ENCODE results near the gene DZIP3.
"Not testable (repeated sequence)": the region's sequence is repeated elsewhere in the genome, so short reads cannot be mapped to it uniquely, and the experiment has no call there.

The DZIP3 gene

GRCh38 chr3:108667312-108667711, 77.8 kb downstream of the DZIP3 start:
- peaks cover 0 to 6% (median 1%) of the 10 kb centered on the region in 4 experiments for H3K36me3 ChIP-seq (ENCODE audit: control insufficient read depth in 4 of 4, insufficient read depth in 4 of 4, low read length in 3 of 4)
- no CpG with 5 or more reads among the region's 1 CpG for WGBS (ENCODE audit: insufficient coverage)
- H3K4me1 ChIP-seq (ENCODE audit: control extremely low read depth in 1 of 4, control insufficient read depth in 4 of 4, insufficient read depth in 4 of 4, low read length in 3 of 4), result peaks cover 0 to 5% (median 0%) of the 10 kb centered on the region in 4 experiments
- no peaks in the 10 kb centered on the region for H3K27me3 ChIP-seq (replicated peaks in 2 of 5; ENCODE audit: control insufficient read depth in 4 of 5, insufficient read depth in 5 of 5, low read length in 4 of 5)
- no peaks in the 10 kb centered on the region for H3K9me3 ChIP-seq (ENCODE audit: control extremely low read depth in 1 of 5, control insufficient read depth in 4 of 5, insufficient read depth in 2 of 5, low read depth in 1 of 5, low read length in 4 of 5)
- ChIA-PET CTCF (interaction anchor here (0.9 to 2.1 kb wide), 2 partner anchors 247 to 250 kb away, joined by 3 to 8 read pairs; no protein-coding TSS in a partner anchor), POLR2A (no interaction called here)
- no peak for DNase-seq
- H3K4me3 ChIP-seq (ENCODE audit: control insufficient read depth in 1 of 7, extremely low read depth in 1 of 7, insufficient read depth in 4 of 7, low read depth in 2 of 7, low read length in 6 of 7), result no peak overlapping the region
- H3K27ac ChIP-seq (ENCODE audit: insufficient read depth in 1 of 2, low read depth in 1 of 2, low read length in 2 of 2, poor library complexity in 1 of 2, severe bottlenecking in 2 of 2), result no peak overlapping the region

GRCh38 chr3:108669208-108669607, 79.7 kb downstream of the DZIP3 start:
- DNase-seq, result peak; percentile 14 to 80 (median 69)
- peaks cover 0 to 5% (median 0%) of the 10 kb centered on the region in 4 experiments for H3K4me1 ChIP-seq (ENCODE audit: control extremely low read depth in 1 of 4, control insufficient read depth in 4 of 4, insufficient read depth in 4 of 4, low read length in 3 of 4)
- peaks cover 0 to 4% (median 1%) of the 10 kb centered on the region in 4 experiments for H3K36me3 ChIP-seq (ENCODE audit: control insufficient read depth in 4 of 4, insufficient read depth in 4 of 4, low read length in 3 of 4)
- POLR2A ChIA-PET, result no interaction called here
- H3K9me3 ChIP-seq (ENCODE audit: control extremely low read depth in 1 of 5, control insufficient read depth in 4 of 5, insufficient read depth in 2 of 5, low read depth in 1 of 5, low read length in 4 of 5), result no peaks in the 10 kb centered on the region
- H3K27me3 ChIP-seq (replicated peaks in 2 of 5; ENCODE audit: control insufficient read depth in 4 of 5, insufficient read depth in 5 of 5, low read length in 4 of 5), result no peaks in the 10 kb centered on the region
- H3K4me3 ChIP-seq (ENCODE audit: control insufficient read depth in 1 of 7, extremely low read depth in 1 of 7, insufficient read depth in 4 of 7, low read depth in 2 of 7, low read length in 6 of 7), result no peak overlapping the region
- peak overlapping the region in 1 of 2 experiments; percentile 15 for H3K27ac ChIP-seq (ENCODE audit: insufficient read depth in 1 of 2, low read depth in 1 of 2, low read length in 2 of 2, poor library complexity in 1 of 2, severe bottlenecking in 2 of 2)
- CTCF ChIA-PET, result interaction anchor here (1.0 kb wide), 1 partner anchor 12 kb away, joined by 3 read pairs; no protein-coding TSS in a partner anchor

GRCh38 chr3:108672701-108673100, 83.2 kb downstream of the DZIP3 start:
- Histone ChIP-seq H3K27me3 (replicated peaks in 2 of 5; ENCODE audit: control insufficient read depth in 4 of 5, insufficient read depth in 5 of 5, low read length in 4 of 5) (no peaks in the 10 kb centered on the region), H3K4me3 (ENCODE audit: control insufficient read depth in 1 of 7, extremely low read depth in 1 of 7, insufficient read depth in 4 of 7, low read depth in 2 of 7, low read length in 6 of 7) (no peak overlapping the region), H3K9me3 (ENCODE audit: control extremely low read depth in 1 of 5, control insufficient read depth in 4 of 5, insufficient read depth in 2 of 5, low read depth in 1 of 5, low read length in 4 of 5) (no peaks in the 10 kb centered on the region), H3K4me1 (ENCODE audit: control extremely low read depth in 1 of 4, control insufficient read depth in 4 of 4, insufficient read depth in 4 of 4, low read length in 3 of 4) (peaks cover 0 to 5% (median 0%) of the 10 kb centered on the region in 4 experiments), H3K36me3 (ENCODE audit: control insufficient read depth in 4 of 4, insufficient read depth in 4 of 4, low read length in 3 of 4) (peaks cover 0 to 6% (median 3%) of the 10 kb centered on the region in 4 experiments), H3K27ac (ENCODE audit: insufficient read depth in 1 of 2, low read depth in 1 of 2, low read length in 2 of 2, poor library complexity in 1 of 2, severe bottlenecking in 2 of 2) (no peak overlapping the region)
- ChIA-PET POLR2A (no interaction called here), CTCF (interaction anchor here (3.6 kb wide), 1 partner anchor 9 kb away, joined by 23 read pairs; no protein-coding TSS in a partner anchor)
- no peak for DNase-seq

GRCh38 chr3:108673988-108674661, 84.6 kb downstream of the DZIP3 start:
- Histone ChIP-seq H3K4me1 (ENCODE audit: control extremely low read depth in 1 of 4, control insufficient read depth in 4 of 4, insufficient read depth in 4 of 4, low read length in 3 of 4) (peaks cover 0 to 2% (median 0%) of the 10 kb centered on the region in 4 experiments), H3K9me3 (ENCODE audit: control extremely low read depth in 1 of 5, control insufficient read depth in 4 of 5, insufficient read depth in 2 of 5, low read depth in 1 of 5, low read length in 4 of 5) (no peaks in the 10 kb centered on the region), H3K27me3 (replicated peaks in 2 of 5; ENCODE audit: control insufficient read depth in 4 of 5, insufficient read depth in 5 of 5, low read length in 4 of 5) (no peaks in the 10 kb centered on the region), H3K4me3 (ENCODE audit: control insufficient read depth in 1 of 7, extremely low read depth in 1 of 7, insufficient read depth in 4 of 7, low read depth in 2 of 7, low read length in 6 of 7) (no peak overlapping the region), H3K27ac (ENCODE audit: insufficient read depth in 1 of 2, low read depth in 1 of 2, low read length in 2 of 2, poor library complexity in 1 of 2, severe bottlenecking in 2 of 2) (no peak overlapping the region), H3K36me3 (ENCODE audit: control insufficient read depth in 4 of 4, insufficient read depth in 4 of 4, low read length in 3 of 4) (peaks cover 0 to 8% (median 5%) of the 10 kb centered on the region in 4 experiments)
- DNase-seq, result no peak
- CTCF ChIA-PET, result interaction anchor here (3.6 kb wide), 1 partner anchor 11 kb away, joined by 23 read pairs; no protein-coding TSS in a partner anchor
- POLR2A ChIA-PET, result no interaction called here
- WGBS (ENCODE audit: insufficient coverage), result 80% methylated on average over 1 of the region's 3 CpGs

- WGBS (ENCODE audit: insufficient coverage), result no CpG with 5 or more reads among the region's 1 CpG
- ChIA-PET CTCF (no interaction called here), POLR2A (no interaction called here)
- no peaks in the 10 kb centered on the region for H3K27me3 ChIP-seq (replicated peaks in 2 of 5; ENCODE audit: control insufficient read depth in 4 of 5, insufficient read depth in 5 of 5, low read length in 4 of 5)
- no peaks in the 10 kb centered on the region for H3K9me3 ChIP-seq (ENCODE audit: control extremely low read depth in 1 of 5, control insufficient read depth in 4 of 5, insufficient read depth in 2 of 5, low read depth in 1 of 5, low read length in 4 of 5)
- no peak overlapping the region for H3K4me3 ChIP-seq (ENCODE audit: control insufficient read depth in 1 of 7, extremely low read depth in 1 of 7, insufficient read depth in 4 of 7, low read depth in 2 of 7, low read length in 6 of 7)
- no peak for DNase-seq
- no peaks in the 10 kb centered on the region for H3K4me1 ChIP-seq (ENCODE audit: control extremely low read depth in 1 of 4, control insufficient read depth in 4 of 4, insufficient read depth in 4 of 4, low read length in 3 of 4)
- H3K36me3 ChIP-seq (ENCODE audit: control insufficient read depth in 4 of 4, insufficient read depth in 4 of 4, low read length in 3 of 4), result peaks cover 0 to 6% (median 6%) of the 10 kb centered on the region in 4 experiments
- H3K27ac ChIP-seq (ENCODE audit: insufficient read depth in 1 of 2, low read depth in 1 of 2, low read length in 2 of 2, poor library complexity in 1 of 2, severe bottlenecking in 2 of 2), result no peak overlapping the region
Measured at GRCh38 chr3:108677811-108678210, 88.3 kb downstream of the DZIP3 start.

- H3K27ac ChIP-seq (ENCODE audit: insufficient read depth in 1 of 2, low read depth in 1 of 2, low read length in 2 of 2, poor library complexity in 1 of 2, severe bottlenecking in 2 of 2); H3K9me3 ChIP-seq (ENCODE audit: control extremely low read depth in 1 of 5, control insufficient read depth in 4 of 5, insufficient read depth in 2 of 5, low read depth in 1 of 5, low read length in 4 of 5); H3K4me1 ChIP-seq (ENCODE audit: control extremely low read depth in 1 of 4, control insufficient read depth in 4 of 4, insufficient read depth in 4 of 4, low read length in 3 of 4); CTCF ChIA-PET; DNase-seq; H3K27me3 ChIP-seq (replicated peaks in 2 of 5; ENCODE audit: control insufficient read depth in 4 of 5, insufficient read depth in 5 of 5, low read length in 4 of 5); H3K4me3 ChIP-seq (ENCODE audit: control insufficient read depth in 1 of 7, extremely low read depth in 1 of 7, insufficient read depth in 4 of 7, low read depth in 2 of 7, low read length in 6 of 7); POLR2A ChIA-PET: not testable (repeated sequence)
- H3K36me3 ChIP-seq (ENCODE audit: control insufficient read depth in 4 of 4, insufficient read depth in 4 of 4, low read length in 3 of 4), result peaks cover 3 to 33% (median 7%) of the 10 kb centered on the region in 4 experiments
- WGBS (ENCODE audit: insufficient coverage), result 89% methylated on average over 1 of the region's 2 CpGs
Measured at GRCh38 chr3:108692286-108692685, 102.8 kb downstream of the DZIP3 start.

- POLR2A ChIA-PET, result no interaction called here
- H3K27ac ChIP-seq (ENCODE audit: insufficient read depth in 1 of 2, low read depth in 1 of 2, low read length in 2 of 2, poor library complexity in 1 of 2, severe bottlenecking in 2 of 2), result no peak overlapping the region
- 100% methylated on average over 1 of the region's 1 CpG for WGBS (ENCODE audit: insufficient coverage)
- CTCF ChIA-PET, result no interaction called here
- no peaks in the 10 kb centered on the region for H3K4me1 ChIP-seq (ENCODE audit: control extremely low read depth in 1 of 4, control insufficient read depth in 4 of 4, insufficient read depth in 4 of 4, low read length in 3 of 4)
- H3K4me3 ChIP-seq (ENCODE audit: control insufficient read depth in 1 of 7, extremely low read depth in 1 of 7, insufficient read depth in 4 of 7, low read depth in 2 of 7, low read length in 6 of 7), result no peak overlapping the region
- DNase-seq, result no peak
- peaks cover 0 to 7% (median 0%) of the 10 kb centered on the region in 5 experiments for H3K9me3 ChIP-seq (ENCODE audit: control extremely low read depth in 1 of 5, control insufficient read depth in 4 of 5, insufficient read depth in 2 of 5, low read depth in 1 of 5, low read length in 4 of 5)
- H3K36me3 ChIP-seq (ENCODE audit: control insufficient read depth in 4 of 4, insufficient read depth in 4 of 4, low read length in 3 of 4), result peaks cover 0 to 4% (median 2%) of the 10 kb centered on the region in 4 experiments
- H3K27me3 ChIP-seq (replicated peaks in 2 of 5; ENCODE audit: control insufficient read depth in 4 of 5, insufficient read depth in 5 of 5, low read length in 4 of 5), result no peaks in the 10 kb centered on the region
Measured at GRCh38 chr3:108698461-108698860, 108.9 kb downstream of the DZIP3 start.
